ENCODE results near the gene MCM6. TPM values are rescaled to one million over a fixed set of nuclear protein-coding genes. Genes with fewer than 3 reads are reported as not detected.

Gene MCM6
- polyA plus RNA-seq, 1 of the 3 experiments (the other 2 are of a cell fraction): 18.4 TPM

GRCh38 chr2:135800513-135801460 lies 75.5 kb downstream of the MCM6 start:
- Histone ChIP-seq H3K9ac (no peak overlapping the region), H3K9me3 (no peaks in the 10 kb centered on the region), H4K20me1 (ENCODE audit: insufficient read depth) (no peaks in the 10 kb centered on the region), H2AFZ (ENCODE audit: low read depth) (no peak overlapping the region), H3K36me3 (replicated peaks in 1 of 2; ENCODE audit: control insufficient read depth in 1 of 2, insufficient read depth in 2 of 2, low read length in 1 of 2) (no peaks in the 10 kb centered on the region), H3K9me2 (no peaks in the 10 kb centered on the region), H3F3A (replicated peaks; ENCODE audit: insufficient read depth) (no peaks in the 10 kb centered on the region), H3K27me3 (ENCODE audit: insufficient read depth) (no peaks in the 10 kb centered on the region), H3K4me1 (ENCODE audit: control insufficient read depth in 1 of 2, insufficient read depth in 2 of 2, low read depth in 1 of 2, low read length in 1 of 2) (no peaks in the 10 kb centered on the region; a peak in 1 of 4 replicates), H3K4me2 (no peak overlapping the region), H3K79me2 (ENCODE audit: insufficient read depth) (no peaks in the 10 kb centered on the region), H3K27ac (ENCODE audit: low read depth in 2 of 2, low read length in 1 of 2) (no peak overlapping the region), H3K4me3 (ENCODE audit: low read depth in 2 of 2, low read length in 1 of 2) (no peak overlapping the region)
- ChIA-PET POLR2A (no interaction called here), CTCF (interaction anchor here (1.0 to 4.6 kb wide), 3 partner anchors 40 to 798 kb away, joined by 3 to 75 read pairs (median 4); no protein-coding TSS in a partner anchor)
- no peak for DNase-seq
- TF ChIP-seq CTCF (IDR thresholded peaks at IDR 0.05): peak; percentile 8; the same call in 1 of the 2 replicates
- TF ChIP-seq, protein P1, sequence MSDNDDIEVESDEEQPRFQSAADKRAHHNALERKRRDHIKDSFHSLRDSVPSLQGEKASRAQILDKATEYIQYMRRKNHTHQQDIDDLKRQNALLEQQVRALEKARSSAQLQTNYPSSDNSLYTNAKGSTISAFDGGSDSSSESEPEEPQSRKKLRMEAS (IDR thresholded peaks at IDR 0.05; ENCODE audit: low read depth): no peak
- WGBS (ENCODE audit: low lambda C conversion rate): 73% methylated on average over 9 of the region's 9 CpGs

DNA sequence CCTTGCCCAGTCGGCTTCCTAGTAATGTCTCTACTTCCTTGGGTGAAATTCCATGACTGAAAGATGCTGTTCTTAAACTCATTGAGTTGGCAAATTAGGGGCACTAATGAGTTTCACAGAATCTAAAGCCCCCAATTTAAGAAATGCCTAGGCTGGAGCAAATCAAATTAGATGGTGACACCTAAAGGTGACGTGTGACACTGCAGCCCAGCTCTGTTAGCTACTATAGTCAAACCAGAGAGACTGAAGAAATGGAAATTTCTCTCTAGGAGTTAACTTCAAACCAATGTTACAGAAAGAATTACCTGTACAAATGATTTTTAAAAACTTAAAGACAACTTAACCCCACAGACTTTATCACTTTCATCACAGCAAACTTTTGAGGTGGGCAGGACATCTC lies 76.5 kb downstream of the MCM6 start:
- Histone ChIP-seq H3K27me3 (ENCODE audit: insufficient read depth) (no peaks in the 10 kb centered on the region), H3K9ac (no peak overlapping the region), H3K79me2 (ENCODE audit: insufficient read depth) (no peaks in the 10 kb centered on the region), H2AFZ (ENCODE audit: low read depth) (no peak overlapping the region), H3K4me3 (ENCODE audit: low read depth in 2 of 2, low read length in 1 of 2) (no peak overlapping the region), H3K9me3 (no peaks in the 10 kb centered on the region), H3K9me2 (no peaks in the 10 kb centered on the region), H3K4me2 (no peak overlapping the region), H4K20me1 (ENCODE audit: insufficient read depth) (no peaks in the 10 kb centered on the region), H3K36me3 (replicated peaks in 1 of 2; ENCODE audit: control insufficient read depth in 1 of 2, insufficient read depth in 2 of 2, low read length in 1 of 2) (no peaks in the 10 kb centered on the region), H3F3A (replicated peaks; ENCODE audit: insufficient read depth) (no peaks in the 10 kb centered on the region), H3K4me1 (ENCODE audit: control insufficient read depth in 1 of 2, insufficient read depth in 2 of 2, low read depth in 1 of 2, low read length in 1 of 2) (no peaks in the 10 kb centered on the region; a peak in 1 of 4 replicates), H3K27ac (ENCODE audit: low read depth in 2 of 2, low read length in 1 of 2) (no peak overlapping the region)
- CTCF ChIA-PET: interaction anchor here (0.9 to 4.6 kb wide), 5 partner anchors 8 to 797 kb away, joined by 3 to 75 read pairs (median 46); no protein-coding TSS in a partner anchor
- TF ChIP-seq TEAD4 (IDR thresholded peaks at IDR 0.05; ENCODE audit: borderline replicate concordance, insufficient read depth) (no peak), YY1 (IDR thresholded peaks at IDR 0.05; ENCODE audit: low read depth) (no peak), FOXJ3 (CRISPR knock-in tag; IDR thresholded peaks at IDR 0.05) (no peak), SIN3A (IDR thresholded peaks at IDR 0.05; ENCODE audit: borderline replicate concordance, low read depth, low read length) (no peak), SMC3 (IDR thresholded peaks at IDR 0.05; ENCODE audit: low read depth, low read length) (no peak), NRF1 (IDR thresholded peaks at IDR 0.05; ENCODE audit: low read depth, low read length) (no peak), REST (IDR thresholded peaks at IDR 0.05; ENCODE audit: low read depth, low read length) (no peak), RXRA (IDR thresholded peaks at IDR 0.05; ENCODE audit: borderline replicate concordance, low read depth) (no peak), MXI1 (IDR thresholded peaks at IDR 0.05; ENCODE audit: low read depth, low read length) (no peak)
- DNase-seq: no peak
- WGBS (ENCODE audit: low lambda C conversion rate): 37% methylated on average over 2 of the region's 2 CpGs
- POLR2A ChIA-PET: no interaction called here
